ENCODE measurements around the gene CDCA4.

The CDCA4 gene

DNA sequence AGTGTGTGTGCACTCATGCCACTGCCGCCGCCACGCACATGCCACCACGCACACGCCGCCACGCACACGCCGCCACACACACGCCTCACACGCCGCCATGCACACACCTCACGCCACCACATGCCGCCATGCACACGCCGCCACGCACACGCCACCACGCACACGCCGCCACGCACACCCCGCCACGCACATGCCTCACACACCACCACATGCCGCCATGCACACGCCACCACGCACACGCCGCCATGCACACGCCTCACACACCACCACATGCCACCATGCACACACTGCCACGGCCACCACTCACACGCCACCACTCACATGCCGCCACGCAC, 29.0 kb downstream of the CDCA4 start:
- H3K9me2 ChIP-seq (ENCODE audit: low read depth, low read length), result no peaks in the 10 kb centered on the region
- no peaks in the 10 kb centered on the region for H4K20me1 ChIP-seq (ENCODE audit: insufficient read depth, low read length)
- H3K4me2 ChIP-seq (ENCODE audit: low read length), result no peak overlapping the region
- H3K9me3 ChIP-seq (ENCODE audit: low read length), result no peaks in the 10 kb centered on the region
- H2AFZ ChIP-seq (ENCODE audit: low read length), result no peak overlapping the region
- H3K27ac ChIP-seq (ENCODE audit: low read depth, low read length, poor library complexity, severe bottlenecking), result no peak overlapping the region
- no peaks in the 10 kb centered on the region for H3K27me3 ChIP-seq (ENCODE audit: insufficient read depth, low read length)
- no peak overlapping the region for H3K4me3 ChIP-seq (ENCODE audit: low read depth, low read length, poor library complexity, severe bottlenecking)
- no peaks in the 10 kb centered on the region for H3K36me3 ChIP-seq (ENCODE audit: insufficient read depth, low read length)
- no peaks in the 10 kb centered on the region for H3F3A ChIP-seq (ENCODE audit: insufficient read depth, low read length)
- no peak overlapping the region for H3K9ac ChIP-seq (ENCODE audit: low read length)
- peaks cover 7% of the 10 kb centered on the region for H3K4me1 ChIP-seq (ENCODE audit: insufficient read depth, low read length, severe bottlenecking)
- no peaks in the 10 kb centered on the region for H3K79me2 ChIP-seq (ENCODE audit: insufficient read depth, low read length)
- TF ChIP-seq CTCF (IDR thresholded peaks at IDR 0.05; ENCODE audit: low read length) (no peak), EZH2 (IDR thresholded peaks at IDR 0.05; ENCODE audit: borderline replicate concordance, low read length) (no peak)

- H3K9ac ChIP-seq (ENCODE audit: low read length), result no peak overlapping the region
- no peaks in the 10 kb centered on the region for H3F3A ChIP-seq (ENCODE audit: insufficient read depth, low read length)
- no peaks in the 10 kb centered on the region for H3K9me3 ChIP-seq (ENCODE audit: low read length)
- no peak overlapping the region for H3K4me3 ChIP-seq (ENCODE audit: low read depth, low read length, poor library complexity, severe bottlenecking)
- H3K4me2 ChIP-seq (ENCODE audit: low read length), result no peak overlapping the region
- no peaks in the 10 kb centered on the region for H4K20me1 ChIP-seq (ENCODE audit: insufficient read depth, low read length)
- H3K36me3 ChIP-seq (ENCODE audit: insufficient read depth, low read length), result no peaks in the 10 kb centered on the region; the same call in 1 of the 2 replicates
- H3K4me1 ChIP-seq (ENCODE audit: insufficient read depth, low read length, severe bottlenecking), result peaks cover 14% of the 10 kb centered on the region
- H3K27me3 ChIP-seq (ENCODE audit: insufficient read depth, low read length), result no peaks in the 10 kb centered on the region
- no peak overlapping the region for H3K27ac ChIP-seq (ENCODE audit: low read depth, low read length, poor library complexity, severe bottlenecking)
- no peaks in the 10 kb centered on the region for H3K9me2 ChIP-seq (ENCODE audit: low read depth, low read length)
- no peak for TF ChIP-seq EZH2 (IDR thresholded peaks at IDR 0.05; ENCODE audit: borderline replicate concordance, low read length)
- TF ChIP-seq CTCF (IDR thresholded peaks at IDR 0.05; ENCODE audit: low read length), result no peak
- no peaks in the 10 kb centered on the region for H3K79me2 ChIP-seq (ENCODE audit: insufficient read depth, low read length)
- H2AFZ ChIP-seq (ENCODE audit: low read length), result no peak overlapping the region
Observed at GRCh38 chr14:104989951-104990303, 31.0 kb downstream of the CDCA4 start.

- Histone ChIP-seq H2AFZ (ENCODE audit: low read length) (no peak overlapping the region), H3K27me3 (ENCODE audit: insufficient read depth, low read length) (no peaks in the 10 kb centered on the region), H3K36me3 (ENCODE audit: insufficient read depth, low read length) (no peaks in the 10 kb centered on the region; the same call in 1 of the 2 replicates), H4K20me1 (ENCODE audit: insufficient read depth, low read length) (no peaks in the 10 kb centered on the region), H3K9ac (ENCODE audit: low read length) (no peak overlapping the region), H3F3A (ENCODE audit: insufficient read depth, low read length) (no peaks in the 10 kb centered on the region), H3K9me2 (ENCODE audit: low read depth, low read length) (no peaks in the 10 kb centered on the region), H3K27ac (ENCODE audit: low read depth, low read length, poor library complexity, severe bottlenecking) (no peak overlapping the region), H3K4me1 (ENCODE audit: insufficient read depth, low read length, severe bottlenecking) (peaks cover 14% of the 10 kb centered on the region), H3K4me2 (ENCODE audit: low read length) (no peak overlapping the region), H3K79me2 (ENCODE audit: insufficient read depth, low read length) (no peaks in the 10 kb centered on the region), H3K9me3 (ENCODE audit: low read length) (no peaks in the 10 kb centered on the region), H3K4me3 (ENCODE audit: low read depth, low read length, poor library complexity, severe bottlenecking) (no peak overlapping the region)
- TF ChIP-seq CTCF (IDR thresholded peaks at IDR 0.05; ENCODE audit: low read length) (no peak), EZH2 (IDR thresholded peaks at IDR 0.05; ENCODE audit: borderline replicate concordance, low read length) (no peak)
Observed at GRCh38 chr14:104989236-104989950, 31.5 kb downstream of the CDCA4 start.
